ENCODE data around the gene TSKS.

The TSKS gene, protein sequence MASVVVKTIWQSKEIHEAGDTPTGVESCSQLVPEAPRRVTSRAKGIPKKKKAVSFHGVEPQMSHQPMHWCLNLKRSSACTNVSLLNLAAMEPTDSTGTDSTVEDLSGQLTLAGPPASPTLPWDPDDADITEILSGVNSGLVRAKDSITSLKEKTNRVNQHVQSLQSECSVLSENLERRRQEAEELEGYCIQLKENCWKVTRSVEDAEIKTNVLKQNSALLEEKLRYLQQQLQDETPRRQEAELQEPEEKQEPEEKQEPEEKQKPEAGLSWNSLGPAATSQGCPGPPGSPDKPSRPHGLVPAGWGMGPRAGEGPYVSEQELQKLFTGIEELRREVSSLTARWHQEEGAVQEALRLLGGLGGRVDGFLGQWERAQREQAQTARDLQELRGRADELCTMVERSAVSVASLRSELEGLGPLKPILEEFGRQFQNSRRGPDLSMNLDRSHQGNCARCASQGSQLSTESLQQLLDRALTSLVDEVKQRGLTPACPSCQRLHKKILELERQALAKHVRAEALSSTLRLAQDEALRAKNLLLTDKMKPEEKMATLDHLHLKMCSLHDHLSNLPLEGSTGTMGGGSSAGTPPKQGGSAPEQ

DNA sequence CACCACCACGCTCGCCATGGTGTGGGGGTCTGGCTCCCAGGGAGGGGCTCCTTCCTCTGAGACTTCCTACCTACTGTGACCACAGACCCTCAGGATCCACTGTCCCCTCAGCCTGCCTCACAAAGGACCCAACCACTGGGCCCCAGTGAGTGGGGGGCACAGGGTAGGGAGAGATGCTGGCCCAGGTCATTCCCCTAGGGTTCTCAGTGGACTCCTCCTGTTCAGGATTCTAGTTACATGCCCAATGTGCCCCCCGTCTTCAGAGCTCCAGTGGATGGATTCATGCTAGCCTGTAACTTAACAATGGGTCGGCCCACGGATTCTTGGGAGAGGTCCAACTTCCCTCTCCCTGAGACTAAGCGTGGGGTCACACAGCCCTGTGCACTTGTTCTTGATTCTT, at the start of gene TSKS:
Gene TSKS, minus strand, starts transcription at position 77 of the 400 bp plus-strand sequence. Its CDS starts 59 bp downstream, at position 18.
- Histone ChIP-seq H3K9me3 (ENCODE audit: control insufficient read depth, insufficient read depth, low read depth, low read length) (no peaks in the 10 kb centered on the region), H3K4me3 (ENCODE audit: low read depth, low read length) (no peak within 1 kb of the TSS), H3K9ac (ENCODE audit: low read length) (no peak within 1 kb of the TSS), H3K4me1 (ENCODE audit: control insufficient read depth, insufficient read depth, low read length) (peaks cover 16% of the 10 kb centered on the region), H3K27me3 (ENCODE audit: control insufficient read depth, insufficient read depth, low read length) (no peaks in the 10 kb centered on the region), H3K36me3 (ENCODE audit: control insufficient read depth, insufficient read depth, low read length) (no peaks in the 10 kb centered on the region), H3K27ac (ENCODE audit: low read depth, low read length) (no peak within 1 kb of the TSS)

DNA sequence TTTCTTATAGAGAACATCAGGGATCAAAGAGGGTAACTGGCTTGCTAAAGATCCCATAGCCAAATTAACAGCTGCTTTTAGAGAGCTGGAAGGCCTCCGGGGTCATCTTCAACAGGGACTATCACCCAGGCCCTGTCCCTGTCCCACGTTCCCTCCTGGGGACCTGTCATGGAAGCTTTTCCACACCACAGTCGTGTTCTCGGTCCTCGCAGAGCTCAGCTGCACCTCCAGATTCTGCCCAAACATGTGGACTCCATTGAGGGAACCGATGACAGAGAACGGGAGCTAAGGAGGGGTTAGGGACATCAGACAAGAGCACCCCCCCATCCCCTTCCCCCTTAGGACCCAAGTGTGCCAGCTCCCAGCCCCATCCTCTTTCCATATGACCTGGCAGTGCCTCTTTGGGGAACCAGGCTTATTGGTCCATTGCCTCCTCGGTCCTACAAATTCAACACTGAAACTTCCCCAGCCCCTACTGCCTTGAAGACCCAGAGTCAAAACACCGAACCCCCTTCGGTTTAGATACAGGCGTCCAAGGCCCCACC, 49.4 kb upstream of the TSKS start:
- H3K4me1 ChIP-seq (ENCODE audit: control insufficient read depth, insufficient read depth, low read length) = peaks cover 21% of the 10 kb centered on the region
- H3K9ac ChIP-seq (ENCODE audit: low read length) = peak overlapping the region; percentile 77
- H3K4me3 ChIP-seq (ENCODE audit: low read depth, low read length) = peak overlapping the region; percentile 86
- no peaks in the 10 kb centered on the region for H3K9me3 ChIP-seq (ENCODE audit: control insufficient read depth, insufficient read depth, low read depth, low read length)
- H3K36me3 ChIP-seq (ENCODE audit: control insufficient read depth, insufficient read depth, low read length) = 0 out of 2 replicates have a peak, but pooled peaks cover 4% of the 10 kb centered on the region
- no peaks in the 10 kb centered on the region; the same call in 1 of the 2 replicates for H3K27me3 ChIP-seq (ENCODE audit: control insufficient read depth, insufficient read depth, low read length)
- H3K27ac ChIP-seq (ENCODE audit: low read depth, low read length) = peak overlapping the region; percentile 90; the same call in 1 of the 2 replicates

DNA sequence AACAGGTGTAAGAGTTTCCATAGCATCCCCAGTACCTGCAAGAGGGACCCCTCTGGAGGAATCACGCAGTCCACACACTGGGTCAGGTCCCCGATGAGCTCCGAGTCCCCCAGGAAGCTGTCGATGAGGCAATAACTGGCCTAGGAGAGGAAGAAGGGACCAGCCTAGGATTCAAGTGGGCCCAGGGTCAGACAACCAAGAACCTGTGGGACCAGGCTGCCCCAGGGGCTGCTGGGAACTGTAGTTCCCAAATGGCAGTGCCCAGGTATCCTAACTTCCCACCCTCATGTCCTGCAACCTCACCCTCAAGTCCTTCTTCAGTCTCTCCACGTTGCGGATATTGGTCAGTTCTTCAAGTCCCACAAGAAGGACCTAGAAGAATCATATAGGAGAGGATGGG, 48.2 kb upstream of the TSKS start:
- Histone ChIP-seq H3K9me3 (ENCODE audit: control insufficient read depth, insufficient read depth, low read depth, low read length) (no peaks in the 10 kb centered on the region), H3K27me3 (ENCODE audit: control insufficient read depth, insufficient read depth, low read length) (no peaks in the 10 kb centered on the region; the same call in 1 of the 2 replicates), H3K27ac (ENCODE audit: low read depth, low read length) (no peak overlapping the region)

DNA sequence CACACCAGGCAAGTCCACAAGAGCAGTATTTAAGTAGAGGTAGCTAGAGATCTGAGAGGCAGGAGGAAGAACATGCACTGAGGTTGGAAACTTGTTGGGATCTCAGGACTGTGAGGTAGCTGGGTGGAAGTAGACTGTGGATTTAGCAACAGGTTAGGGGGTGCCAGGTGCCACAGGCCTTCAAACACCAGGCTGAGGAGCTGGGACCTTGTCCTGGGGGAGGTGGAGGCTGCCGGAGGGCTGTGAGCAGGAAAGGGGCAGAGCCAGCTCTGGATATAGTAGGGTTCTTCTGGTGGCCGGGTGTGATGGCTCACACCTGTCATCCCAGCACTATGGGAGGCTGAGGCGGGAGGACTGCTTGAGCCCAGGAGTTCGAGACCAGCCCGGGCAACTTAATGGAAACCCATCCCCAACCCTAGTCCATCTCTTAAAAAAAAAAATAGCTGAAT, 46.9 kb upstream of the TSKS start:
- H3K27ac ChIP-seq (ENCODE audit: low read depth, low read length) = no peak overlapping the region
- no peaks in the 10 kb centered on the region for H3K9me3 ChIP-seq (ENCODE audit: control insufficient read depth, insufficient read depth, low read depth, low read length)
- no peak overlapping the region for H3K9ac ChIP-seq (ENCODE audit: low read length)
- H3K27me3 ChIP-seq (ENCODE audit: control insufficient read depth, insufficient read depth, low read length) = no peaks in the 10 kb centered on the region; the same call in 1 of the 2 replicates
- H3K4me1 ChIP-seq (ENCODE audit: control insufficient read depth, insufficient read depth, low read length) = peaks cover 21% of the 10 kb centered on the region
- peak overlapping the region; percentile 71 for H3K4me3 ChIP-seq (ENCODE audit: low read depth, low read length)
- peaks cover 14% of the 10 kb centered on the region for H3K36me3 ChIP-seq (ENCODE audit: control insufficient read depth, insufficient read depth, low read length)

More for the DNA sequence above, 48.2 kb upstream of the TSKS start:
- Histone ChIP-seq H3K4me1 (ENCODE audit: control insufficient read depth, insufficient read depth, low read length) (peaks cover 21% of the 10 kb centered on the region), H3K4me3 (ENCODE audit: low read depth, low read length) (no peak overlapping the region), H3K36me3 (ENCODE audit: control insufficient read depth, insufficient read depth, low read length) (peaks cover 8% of the 10 kb centered on the region), H3K9ac (ENCODE audit: low read length) (no peak overlapping the region)

DNA sequence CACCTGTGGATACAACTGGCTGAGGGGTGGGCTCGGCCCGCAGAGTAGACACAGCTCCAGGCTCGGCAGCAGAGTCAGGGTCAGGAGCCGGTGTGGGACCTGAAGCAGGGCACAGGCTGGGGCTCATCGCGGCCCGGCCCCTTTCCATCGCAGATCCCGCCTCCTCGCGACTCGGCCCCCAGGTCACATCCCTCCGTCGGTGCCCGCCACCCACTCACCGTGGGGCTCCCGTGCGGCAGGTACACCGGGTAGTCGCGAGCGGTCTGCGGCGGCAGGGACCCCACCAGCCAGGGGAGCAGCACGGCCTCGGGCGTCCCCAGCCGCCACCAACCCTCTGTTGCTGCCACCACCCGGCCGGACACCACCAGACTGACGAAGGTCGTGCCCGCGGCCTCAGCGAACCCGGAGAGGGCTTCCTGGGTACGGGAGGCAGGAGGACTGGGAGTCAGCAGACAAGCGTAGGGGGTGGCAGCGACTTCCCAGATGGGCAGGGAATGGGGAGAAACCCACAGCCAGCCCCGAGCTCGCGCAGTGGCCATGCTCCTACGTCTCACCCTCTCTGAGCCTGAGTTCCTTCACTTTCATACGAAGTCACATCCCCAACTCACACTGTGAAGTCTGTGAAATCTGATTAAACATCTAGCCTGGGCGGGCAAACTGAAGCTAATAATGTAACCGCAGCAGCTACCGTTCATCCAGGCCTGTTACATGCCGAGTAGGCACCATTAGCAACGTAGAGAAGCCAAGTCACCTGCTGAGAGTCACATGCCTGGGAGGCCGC, 46.2 kb upstream of the TSKS start:
- peak overlapping the region; percentile 71 for H3K4me3 ChIP-seq (ENCODE audit: low read depth, low read length)
- no peak overlapping the region for H3K27ac ChIP-seq (ENCODE audit: low read depth, low read length)
- peak overlapping the region; percentile 57 for H3K9ac ChIP-seq (ENCODE audit: low read length)
- H3K27me3 ChIP-seq (ENCODE audit: control insufficient read depth, insufficient read depth, low read length) = no peaks in the 10 kb centered on the region; the same call in 1 of the 2 replicates
- H3K9me3 ChIP-seq (ENCODE audit: control insufficient read depth, insufficient read depth, low read depth, low read length) = no peaks in the 10 kb centered on the region
- peaks cover 21% of the 10 kb centered on the region for H3K4me1 ChIP-seq (ENCODE audit: control insufficient read depth, insufficient read depth, low read length)
- peaks cover 14% of the 10 kb centered on the region for H3K36me3 ChIP-seq (ENCODE audit: control insufficient read depth, insufficient read depth, low read length)

DNA sequence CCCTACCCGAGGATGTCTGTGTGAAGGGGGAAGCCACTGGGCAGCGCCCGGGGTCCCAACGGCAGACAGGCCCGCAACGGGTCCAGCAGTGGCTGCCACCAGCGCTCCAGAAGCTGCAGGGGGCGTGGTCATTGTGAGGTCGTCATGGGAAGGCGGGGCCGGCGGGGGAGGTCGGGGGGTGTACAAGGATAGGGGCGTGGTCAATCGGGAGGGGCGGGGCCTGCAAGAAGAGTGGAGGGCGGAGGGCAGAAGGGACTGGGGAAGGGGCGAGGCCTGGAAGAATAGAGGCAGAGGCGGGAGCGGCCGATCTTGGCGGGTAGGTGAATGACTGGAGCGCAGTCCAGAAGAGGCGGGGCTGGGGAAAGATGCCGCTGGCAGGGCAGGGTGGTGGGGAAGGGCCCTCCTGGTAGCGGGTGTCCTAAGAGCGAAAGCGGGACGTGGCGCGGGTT, 45.6 kb upstream of the TSKS start:
- Histone ChIP-seq H3K4me1 (ENCODE audit: control insufficient read depth, insufficient read depth, low read length) (peaks cover 21% of the 10 kb centered on the region), H3K27ac (ENCODE audit: low read depth, low read length) (no peak overlapping the region), H3K4me3 (ENCODE audit: low read depth, low read length) (peak overlapping the region; percentile 71), H3K36me3 (ENCODE audit: control insufficient read depth, insufficient read depth, low read length) (peaks cover 15% of the 10 kb centered on the region), H3K9ac (ENCODE audit: low read length) (peak overlapping the region; percentile 57), H3K27me3 (ENCODE audit: control insufficient read depth, insufficient read depth, low read length) (no peaks in the 10 kb centered on the region; the same call in 1 of the 2 replicates), H3K9me3 (ENCODE audit: control insufficient read depth, insufficient read depth, low read depth, low read length) (no peaks in the 10 kb centered on the region)

DNA sequence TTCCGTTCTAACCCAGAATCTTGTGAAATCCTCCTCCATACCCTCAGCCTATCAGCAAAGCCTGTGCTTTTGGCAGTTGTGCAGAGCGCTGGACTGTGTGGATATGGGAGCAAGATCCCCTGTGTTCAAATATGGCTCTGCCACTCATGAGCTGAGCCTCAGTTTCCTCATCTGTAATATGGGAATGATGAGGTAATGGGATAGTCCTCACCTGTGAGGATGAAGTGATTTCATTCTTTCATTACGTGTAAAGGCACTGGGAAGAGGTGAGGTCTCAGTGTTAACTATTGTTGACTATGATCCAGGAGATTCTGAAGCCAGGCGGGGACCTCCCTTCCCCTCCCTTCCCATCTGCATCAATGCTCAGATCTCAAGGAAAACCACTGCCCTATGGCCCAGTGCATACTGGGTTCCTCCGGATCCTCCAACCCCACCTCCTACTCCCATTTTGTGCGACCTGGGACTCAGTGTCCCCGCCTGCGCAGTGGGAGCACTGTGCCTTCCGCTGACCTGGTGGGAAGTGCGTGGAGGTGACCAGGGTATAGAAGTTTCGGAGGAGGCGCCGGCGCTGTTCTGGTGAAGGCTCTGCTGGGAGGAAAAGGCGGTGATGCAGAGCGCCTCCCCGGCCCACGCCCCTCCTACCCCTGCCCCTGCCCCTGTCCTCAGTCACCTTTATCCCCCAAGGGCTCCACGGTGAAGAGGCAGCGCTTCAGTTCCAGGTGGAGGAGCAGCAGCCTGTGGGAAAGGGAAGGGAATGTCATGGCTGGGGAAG, 45.0 kb upstream of the TSKS start:
- H3K4me3 ChIP-seq (ENCODE audit: low read depth, low read length) = peak overlapping the region; percentile 54
- peaks cover 23% of the 10 kb centered on the region for H3K4me1 ChIP-seq (ENCODE audit: control insufficient read depth, insufficient read depth, low read length)
- no peak overlapping the region for H3K9ac ChIP-seq (ENCODE audit: low read length)
- H3K27me3 ChIP-seq (ENCODE audit: control insufficient read depth, insufficient read depth, low read length) = no peaks in the 10 kb centered on the region; the same call in 1 of the 2 replicates
- H3K36me3 ChIP-seq (ENCODE audit: control insufficient read depth, insufficient read depth, low read length) = peaks cover 21% of the 10 kb centered on the region
- H3K27ac ChIP-seq (ENCODE audit: low read depth, low read length) = no peak overlapping the region
- no peaks in the 10 kb centered on the region for H3K9me3 ChIP-seq (ENCODE audit: control insufficient read depth, insufficient read depth, low read depth, low read length)

DNA sequence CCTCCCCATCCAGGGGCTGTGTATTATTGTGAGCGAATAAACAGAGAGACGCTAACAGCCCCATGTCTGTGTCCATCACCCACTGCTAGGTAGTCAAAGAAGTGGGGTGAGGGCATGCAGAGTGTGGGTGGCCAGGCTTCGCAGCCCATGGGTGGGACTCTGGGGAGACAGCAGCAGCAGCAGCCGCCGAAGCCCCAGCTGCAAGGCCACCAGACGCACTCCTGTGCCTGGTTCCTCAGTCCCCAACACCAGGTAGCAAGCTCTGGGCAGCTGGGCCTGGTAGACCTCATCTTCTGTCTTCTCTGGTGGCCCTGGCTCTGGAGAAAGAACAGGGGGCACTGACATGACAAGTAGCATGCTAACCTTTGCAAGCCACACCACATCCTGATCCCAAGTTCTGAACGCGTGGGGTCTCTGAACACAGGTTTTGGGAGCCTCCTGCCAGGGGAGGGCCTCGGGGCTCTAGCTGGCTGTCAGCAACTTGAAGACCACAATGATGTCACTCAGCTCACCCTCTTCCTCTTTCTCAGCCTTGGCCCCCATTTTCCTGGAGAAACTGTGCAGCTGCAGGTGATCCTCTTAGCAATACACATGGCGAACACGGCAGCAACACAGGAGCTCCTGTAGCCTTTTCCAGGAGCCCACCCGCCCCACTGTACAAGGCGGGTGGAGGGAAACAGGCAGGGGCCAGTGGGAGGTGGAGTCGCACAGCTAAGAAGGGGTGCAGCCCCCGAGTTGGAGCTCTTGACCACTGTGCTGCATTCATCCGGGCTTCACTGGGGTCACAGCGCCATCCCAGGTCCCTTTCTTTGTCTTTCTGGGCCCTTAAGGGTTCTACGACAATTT, 44.2 kb upstream of the TSKS start:
- H3K36me3 ChIP-seq (ENCODE audit: control insufficient read depth, insufficient read depth, low read length) = peaks cover 27% of the 10 kb centered on the region
- no peak overlapping the region for H3K9ac ChIP-seq (ENCODE audit: low read length)
- H3K27me3 ChIP-seq (ENCODE audit: control insufficient read depth, insufficient read depth, low read length) = no peaks in the 10 kb centered on the region; the same call in 1 of the 2 replicates
- no peak overlapping the region for H3K4me3 ChIP-seq (ENCODE audit: low read depth, low read length)
- no peak overlapping the region for H3K27ac ChIP-seq (ENCODE audit: low read depth, low read length)
- H3K9me3 ChIP-seq (ENCODE audit: control insufficient read depth, insufficient read depth, low read depth, low read length) = no peaks in the 10 kb centered on the region
- H3K4me1 ChIP-seq (ENCODE audit: control insufficient read depth, insufficient read depth, low read length) = peaks cover 25% of the 10 kb centered on the region

DNA sequence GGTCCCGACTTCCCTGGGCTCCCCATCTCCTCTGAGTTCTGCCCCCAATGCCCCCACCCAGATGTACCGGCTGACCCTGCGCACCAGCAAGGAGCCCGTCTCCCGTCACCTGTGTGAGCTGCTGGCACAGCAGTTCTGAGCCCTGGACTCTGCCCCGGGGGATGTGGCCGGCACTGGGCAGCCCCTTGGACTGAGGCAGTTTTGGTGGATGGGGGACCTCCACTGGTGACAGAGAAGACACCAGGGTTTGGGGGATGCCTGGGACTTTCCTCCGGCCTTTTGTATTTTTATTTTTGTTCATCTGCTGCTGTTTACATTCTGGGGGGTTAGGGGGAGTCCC, 43.5 kb upstream of the TSKS start:
- no peaks in the 10 kb centered on the region for H3K9me3 ChIP-seq (ENCODE audit: control insufficient read depth, insufficient read depth, low read depth, low read length)
- H3K36me3 ChIP-seq (ENCODE audit: control insufficient read depth, insufficient read depth, low read length) = peaks cover 27% of the 10 kb centered on the region
- H3K4me3 ChIP-seq (ENCODE audit: low read depth, low read length) = no peak overlapping the region
- H3K27me3 ChIP-seq (ENCODE audit: control insufficient read depth, insufficient read depth, low read length) = no peaks in the 10 kb centered on the region; the same call in 1 of the 2 replicates
- no peak overlapping the region for H3K9ac ChIP-seq (ENCODE audit: low read length)
- peaks cover 22% of the 10 kb centered on the region for H3K4me1 ChIP-seq (ENCODE audit: control insufficient read depth, insufficient read depth, low read length)
- no peak overlapping the region for H3K27ac ChIP-seq (ENCODE audit: low read depth, low read length)
